HepG2 (cell line): Measurements from ENCODE around the gene EPB41L2. TPM values are rescaled to one million over a fixed set of nuclear protein-coding genes. Genes with fewer than 3 reads are reported as not detected.

Experiments
- AHR ChIP-seq: IDR thresholded peaks from 2 replicates; pipeline ENCODE4 v1.6.1; 2018; ENCODE audit warnings: missing genetic modification reagents, missing compliant biosample characterization
- ARHGAP35 ChIP-seq: sonication (generic); formaldehyde crosslinking; IDR thresholded peaks from 2 replicates; pipeline ENCODE4 v1.9.0; 2022; ENCODE audit warnings: mild to moderate bottlenecking, inconsistent platforms, moderate library complexity, missing genetic modification reagents, borderline replicate concordance
- ARID2 ChIP-seq: sonication (generic); formaldehyde crosslinking; IDR thresholded peaks from 2 replicates; pipeline ENCODE4 v1.8.1; 2022; ENCODE audit warnings: mild to moderate bottlenecking, missing genetic modification reagents, borderline replicate concordance
- CEBPG ChIP-seq: IDR thresholded peaks from 2 replicates; pipeline ENCODE4 v1.6.1; 2016
- CEBPZ ChIP-seq: IDR thresholded peaks from 2 replicates; pipeline ENCODE4 v1.6.1; 2012; ENCODE audit warnings: low read length, improper control_type of control experiment
- DNMT3B ChIP-seq: conservative IDR thresholded peaks from 2 replicates; pipeline ENCODE4 v1.6.1; 2016; ENCODE audit warnings: missing biosample characterization, control low read depth
- EEA1 ChIP-seq: sonication (generic); formaldehyde crosslinking; IDR thresholded peaks from 2 replicates; pipeline ENCODE4 v1.5.1; 2020; ENCODE audit warnings: mild to moderate bottlenecking, missing genetic modification reagents, borderline replicate concordance
- FOSL1 ChIP-seq: sonication (generic); formaldehyde crosslinking; IDR thresholded peaks from 2 replicates; pipeline ENCODE4 v1.9.0; 2021; ENCODE audit warnings: missing genetic modification reagents, borderline replicate concordance
- FOXP4 ChIP-seq: sonication (generic); formaldehyde crosslinking; IDR thresholded peaks from 2 replicates; pipeline ENCODE4 v1.4.0; 2020; ENCODE audit warnings: missing genetic modification reagents
- HNRNPH1 ChIP-seq: fragments of 200-400 bp; formaldehyde crosslinking; optimal IDR thresholded peaks from 2 replicates; pipeline ENCODE3; 2017; ENCODE audit warnings: mild to moderate bottlenecking, low read depth, low read length
- IRF2 ChIP-seq: IDR thresholded peaks from 2 replicates; pipeline ENCODE4 v1.6.1; 2018; ENCODE audit warnings: missing genetic modification reagents, missing compliant biosample characterization
- JARID2 ChIP-seq: sonication (generic); formaldehyde crosslinking; IDR thresholded peaks from 2 replicates; pipeline ENCODE4 v1.8.1; 2023; ENCODE audit warnings: missing genetic modification reagents, inconsistent platforms; ENCODE audit not compliant: insufficient replicate concordance
- NR3C1 ChIP-seq: sonication (generic); formaldehyde crosslinking; IDR thresholded peaks from 2 replicates; pipeline ENCODE4 v1.4.0; 2020; ENCODE audit warnings: missing genetic modification reagents
- PAWR ChIP-seq: sonication (generic); formaldehyde crosslinking; IDR thresholded peaks from 2 replicates; pipeline ENCODE4 v1.4.0; 2020; ENCODE audit warnings: missing genetic modification reagents, mild to moderate bottlenecking, borderline replicate concordance
- PHF8 ChIP-seq: sonication (generic); formaldehyde crosslinking; IDR thresholded peaks from 2 replicates; pipeline ENCODE4 v1.5.0; 2020; ENCODE audit warnings: missing genetic modification reagents
- REL ChIP-seq: sonication (generic); formaldehyde crosslinking; conservative IDR thresholded peaks from 2 replicates; pipeline ENCODE4 v1.8.0; 2022; ENCODE audit warnings: mild to moderate bottlenecking, missing genetic modification reagents, moderate library complexity
- RELA ChIP-seq: sonication (generic); formaldehyde crosslinking; IDR thresholded peaks from 2 replicates; pipeline ENCODE4 v1.4.0; 2020; ENCODE audit warnings: missing genetic modification reagents
- TRIM22 ChIP-seq: fragments of 450-650 bp; IDR thresholded peaks from 2 replicates; pipeline ENCODE4 v1.6.1; 2017
- ZFP41 ChIP-seq: sonication (generic); formaldehyde crosslinking; IDR thresholded peaks from 2 replicates; pipeline ENCODE4 v1.4.0; 2020; ENCODE audit warnings: mild to moderate bottlenecking, missing genetic modification reagents, borderline replicate concordance
- ZNF282 ChIP-seq: fragments of 450-650 bp; IDR thresholded peaks from 2 replicates; pipeline ENCODE4 v1.6.1; 2018; ENCODE audit not compliant: partially characterized antibody
- ZNF510 ChIP-seq: sonication (generic); formaldehyde crosslinking; IDR thresholded peaks from 2 replicates; pipeline ENCODE4 v1.4.0; 2020; ENCODE audit warnings: low read depth, mild to moderate bottlenecking, missing genetic modification reagents
- ZNF563 ChIP-seq: sonication (generic); formaldehyde crosslinking; IDR thresholded peaks from 2 replicates; pipeline ENCODE4 v1.8.0; 2022; ENCODE audit warnings: mild to moderate bottlenecking, moderate library complexity, missing genetic modification reagents
- ZNF691 ChIP-seq: sonication (generic); formaldehyde crosslinking; IDR thresholded peaks from 2 replicates; pipeline ENCODE4 v1.4.0; 2020; ENCODE audit warnings: missing genetic modification reagents, low read depth, mild to moderate bottlenecking, borderline replicate concordance
- ZNF768 ChIP-seq: sonication (generic); formaldehyde crosslinking; IDR thresholded peaks from 2 replicates; pipeline ENCODE4 v1.4.0; 2020; ENCODE audit warnings: missing genetic modification reagents
- ZSCAN29 ChIP-seq: sonication (generic); formaldehyde crosslinking; conservative IDR thresholded peaks from 2 replicates; pipeline ENCODE4 v1.4.0; 2020; ENCODE audit warnings: mild to moderate bottlenecking, missing genetic modification reagents
- polyA plus RNA-seq, 8 experiments: library from polyadenylated mRNA; depleted of rRNA in 3 of 8; stranded (reverse) in 7 of 8; unstranded in 1 of 8; fragments of >200 nt; fragmentation: Illumina TruSeq in 4 of 8; extraction: Trizol in 4 of 8; gene quantifications; 2 replicates each; pipeline versions ENCODE4 v1.2.1 to v1.2.3, GENCODE V29; 2011 to 2016; ENCODE audit warnings: low read depth in 4 of 8, missing spikeins in 1 of 8, mixed read lengths in 1 of 8; ENCODE audit not compliant: insufficient read depth in 1 of 8
- total RNA-seq, 5 experiments: library from RNA; depleted of rRNA; stranded (reverse); fragments of >200 nt; fragmentation: Illumina TruSeq; extraction: Trizol; gene quantifications; 2 replicates each; pipeline ENCODE4 v1.2.3, GENCODE V29; 2016; ENCODE audit warnings: low read depth in 1 of 5

Gene EPB41L2
- total and polyA plus RNA-seq, 2 of the 13 experiments (the other 11 are each of a cell fraction or from before 2014, with no cell fraction given), result 41.7 to 56.4 TPM

- TF ChIP-seq REL, result no peak
- no peak for TF ChIP-seq TRIM22
- no peak for TF ChIP-seq EEA1 (CRISPR knock-in tag)
- TF ChIP-seq ZSCAN29 (CRISPR knock-in tag), result peak; percentile 76
- peak; percentile 73; the same call in 1 of the 2 replicates for TF ChIP-seq AHR
- TF ChIP-seq IRF2 (CRISPR knock-in tag), result peak; percentile 93
- no peak for TF ChIP-seq ZNF282
- peak; percentile 33; the same call in 1 of the 2 replicates for TF ChIP-seq PHF8
- TF ChIP-seq CEBPZ, result no peak
- TF ChIP-seq ARHGAP35 (CRISPR knock-in tag), result no peak
- no peak for TF ChIP-seq PAWR (CRISPR knock-in tag)
- TF ChIP-seq NR3C1 (CRISPR knock-in tag), result no peak
- peak; percentile 68; the same call in 1 of the 2 replicates for TF ChIP-seq DNMT3B (CRISPR knock-in tag)
- TF ChIP-seq ARID2 (CRISPR knock-in tag), result peak; percentile 73; the same call in 1 of the 2 replicates
- TF ChIP-seq ZNF691 (CRISPR knock-in tag), result peak; percentile 38; the same call in 1 of the 2 replicates
- no peak for TF ChIP-seq ZNF563 (CRISPR knock-in tag)
- no peak for TF ChIP-seq ZNF768 (CRISPR knock-in tag)
- TF ChIP-seq FOSL1 (CRISPR knock-in tag), result no peak; the same call in 1 of the 2 replicates
- no peak for TF ChIP-seq ZNF510 (CRISPR knock-in tag)
- peak; percentile 100 for TF ChIP-seq FOXP4 (CRISPR knock-in tag)
- no peak for TF ChIP-seq JARID2 (CRISPR knock-in tag)
- no peak for TF ChIP-seq HNRNPH1
- no peak for TF ChIP-seq ZFP41
- no peak for TF ChIP-seq RELA
- TF ChIP-seq CEBPG (CRISPR knock-in tag), result peak; percentile 87
Observed at GRCh38 chr6:130933712-130934200, 129.3 kb downstream of the EPB41L2 start (continued).
